DOHH2 (cell line): ENCODE measurements around the gene PIGX.

ENCODE experiments used
- H3F3A ChIP-seq: fragments of 200-600 bp; sonication (generic), shearing (Covaris generic); 2 replicates; pipeline ENCODE4 v1.6.0; 2016; ENCODE audit warnings: antibody characterized with exemption, mild to moderate bottlenecking; ENCODE audit not compliant: control insufficient read depth, insufficient read depth
- H3K27ac ChIP-seq: fragments of 200-600 bp; sonication (generic); 2 replicates; pipeline ENCODE4 v1.5.1; 2014; ENCODE audit warnings: low read depth, mild to moderate bottlenecking, low read length, moderate library complexity
- H3K27me3 ChIP-seq: fragments of 200-600 bp; sonication (generic); 2 replicates; pipeline ENCODE4 v1.6.1; 2014; ENCODE audit warnings: mild to moderate bottlenecking, low read length, mixed read lengths; ENCODE audit not compliant: control insufficient read depth
- H3K36me3 ChIP-seq: fragments of 200-600 bp; sonication (generic); 2 replicates; pipeline ENCODE4 v1.6.1; 2014; ENCODE audit warnings: mild to moderate bottlenecking, low read length, moderate library complexity, mixed read lengths; ENCODE audit not compliant: control insufficient read depth
- H3K4me1 ChIP-seq: fragments of 200-600 bp; sonication (generic); 2 replicates; pipeline ENCODE4 v1.6.1; 2014; ENCODE audit warnings: mild to moderate bottlenecking, low read length, mixed read lengths; ENCODE audit not compliant: control insufficient read depth
- H3K4me2 ChIP-seq: fragments of 200-600 bp; sonication (generic); 2 replicates; pipeline ENCODE4 v1.6.0; 2014; ENCODE audit warnings: mild to moderate bottlenecking, low read length, moderate library complexity
- H3K4me3 ChIP-seq: fragments of 200-600 bp; sonication (generic); 2 replicates; pipeline ENCODE4 v1.5.1; 2014; ENCODE audit warnings: mild to moderate bottlenecking, low read length, mixed read lengths
- H3K79me2 ChIP-seq: fragments of 200-600 bp; sonication (generic); 2 replicates; pipeline ENCODE4 v1.6.1; 2014; ENCODE audit warnings: mild to moderate bottlenecking, low read length, mixed read lengths; ENCODE audit not compliant: control insufficient read depth
- H3K9me2 ChIP-seq: fragments of 200-600 bp; sonication (generic); replicated peaks from 2 replicates; pipeline ENCODE4 v1.6.1; 2014; ENCODE audit warnings: mild to moderate bottlenecking, low read length, mixed read lengths; ENCODE audit not compliant: control insufficient read depth
- H3K9me3 ChIP-seq: fragments of 200-600 bp; sonication (generic); 2 replicates; pipeline ENCODE4 v1.6.1; 2014; ENCODE audit warnings: antibody characterized with exemption, low read length, mixed read lengths; ENCODE audit not compliant: control insufficient read depth, insufficient read depth
- H4K20me1 ChIP-seq: fragments of 200-600 bp; sonication (generic); 2 replicates; pipeline ENCODE4 v1.6.0; 2014; ENCODE audit warnings: low read depth, mild to moderate bottlenecking, antibody characterized with exemption, low read length, moderate library complexity; ENCODE audit not compliant: control insufficient read depth, insufficient read depth
- EZH2phosphoT487 ChIP-seq: fragments of 200-600 bp; sonication (generic); IDR thresholded peaks from 2 replicates; pipeline ENCODE4 v1.6.1; 2017; ENCODE audit warnings: borderline replicate concordance, mild to moderate bottlenecking, antibody characterized with exemption, low read length, moderate library complexity, mixed read lengths
- TF ChIP-seq, protein P1 (sequence below): fragments of 200-600 bp; sonication (generic); IDR thresholded peaks from one replicate; pipeline ENCODE4 v1.5.1; 2014; ENCODE audit warnings: antibody characterized with exemption, mild to moderate bottlenecking, low read depth, low read length; ENCODE audit not compliant: poor library complexity, severe bottlenecking

PIGX gene

DNA sequence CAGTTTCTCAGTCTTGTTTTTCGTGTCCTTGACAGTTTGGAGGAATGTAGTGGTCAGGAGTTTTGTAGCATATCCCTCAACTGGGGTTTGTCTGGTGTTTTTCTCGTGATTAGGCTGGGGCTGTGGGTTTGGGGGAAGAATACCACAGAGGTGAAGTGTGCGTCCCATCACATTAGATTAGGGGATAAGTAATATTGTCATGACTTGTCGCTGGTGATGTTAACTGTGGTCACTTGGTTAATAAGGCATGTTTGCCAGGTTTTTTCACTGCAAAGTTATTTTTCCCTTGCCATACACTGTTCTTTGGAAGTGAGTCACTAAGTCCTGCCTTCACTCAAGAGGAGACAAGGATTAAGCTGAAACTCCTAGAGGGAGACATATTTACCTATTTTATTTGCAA, 66.6 kb downstream of the PIGX start:
- H3K9me2 ChIP-seq = no peaks in the 10 kb centered on the region
- H3K79me2 ChIP-seq = peaks cover 95% of the 10 kb centered on the region
- no peak overlapping the region for H3K4me2 ChIP-seq
- TF ChIP-seq, protein P1, sequence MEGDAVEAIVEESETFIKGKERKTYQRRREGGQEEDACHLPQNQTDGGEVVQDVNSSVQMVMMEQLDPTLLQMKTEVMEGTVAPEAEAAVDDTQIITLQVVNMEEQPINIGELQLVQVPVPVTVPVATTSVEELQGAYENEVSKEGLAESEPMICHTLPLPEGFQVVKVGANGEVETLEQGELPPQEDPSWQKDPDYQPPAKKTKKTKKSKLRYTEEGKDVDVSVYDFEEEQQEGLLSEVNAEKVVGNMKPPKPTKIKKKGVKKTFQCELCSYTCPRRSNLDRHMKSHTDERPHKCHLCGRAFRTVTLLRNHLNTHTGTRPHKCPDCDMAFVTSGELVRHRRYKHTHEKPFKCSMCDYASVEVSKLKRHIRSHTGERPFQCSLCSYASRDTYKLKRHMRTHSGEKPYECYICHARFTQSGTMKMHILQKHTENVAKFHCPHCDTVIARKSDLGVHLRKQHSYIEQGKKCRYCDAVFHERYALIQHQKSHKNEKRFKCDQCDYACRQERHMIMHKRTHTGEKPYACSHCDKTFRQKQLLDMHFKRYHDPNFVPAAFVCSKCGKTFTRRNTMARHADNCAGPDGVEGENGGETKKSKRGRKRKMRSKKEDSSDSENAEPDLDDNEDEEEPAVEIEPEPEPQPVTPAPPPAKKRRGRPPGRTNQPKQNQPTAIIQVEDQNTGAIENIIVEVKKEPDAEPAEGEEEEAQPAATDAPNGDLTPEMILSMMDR = no peak
- no peak for TF ChIP-seq EZH2phosphoT487
- H3F3A ChIP-seq = no peaks in the 10 kb centered on the region
- H3K27me3 ChIP-seq = no peaks in the 10 kb centered on the region
- no peak overlapping the region for H3K4me3 ChIP-seq
- H3K36me3 ChIP-seq = peaks cover 57% of the 10 kb centered on the region
- no peaks in the 10 kb centered on the region for H3K4me1 ChIP-seq
- H3K9me3 ChIP-seq = 0 out of 2 replicates have a peak, but pooled peaks cover 4% of the 10 kb centered on the region
- no peak overlapping the region for H3K27ac ChIP-seq
- 0 out of 2 replicates have a peak, but pooled peaks cover 5% of the 10 kb centered on the region for H4K20me1 ChIP-seq

DNA sequence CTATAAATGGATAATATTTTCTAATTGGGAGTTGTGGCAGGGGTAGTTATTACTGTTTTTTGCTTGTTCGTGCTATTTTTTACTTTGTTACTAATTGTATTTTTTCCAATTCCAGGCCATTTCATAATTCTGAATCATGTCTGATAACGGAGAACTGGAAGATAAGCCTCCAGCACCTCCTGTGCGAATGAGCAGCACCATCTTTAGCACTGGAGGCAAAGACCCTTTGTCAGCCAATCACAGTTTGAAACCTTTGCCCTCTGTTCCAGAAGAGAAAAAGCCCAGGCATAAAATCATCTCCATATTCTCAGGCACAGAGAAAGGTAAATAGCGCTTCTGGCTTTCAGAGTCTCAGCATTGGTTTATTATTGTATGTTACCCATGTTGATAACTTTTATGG, 70.3 kb downstream of the PIGX start:
- peaks cover 87% of the 10 kb centered on the region for H3K79me2 ChIP-seq
- no peak overlapping the region for H3K4me2 ChIP-seq
- H3K27ac ChIP-seq = no peak overlapping the region
- H4K20me1 ChIP-seq = no peaks in the 10 kb centered on the region
- H3K4me1 ChIP-seq = no peaks in the 10 kb centered on the region
- 0 out of 2 replicates have a peak, but pooled peaks cover 4% of the 10 kb centered on the region for H3K9me3 ChIP-seq
- no peaks in the 10 kb centered on the region for H3F3A ChIP-seq
- H3K4me3 ChIP-seq = no peak overlapping the region
- peaks cover 70% of the 10 kb centered on the region for H3K36me3 ChIP-seq
- TF ChIP-seq EZH2phosphoT487 = no peak
- TF ChIP-seq, protein P1 = no peak
- H3K27me3 ChIP-seq = no peaks in the 10 kb centered on the region
- H3K9me2 ChIP-seq = no peaks in the 10 kb centered on the region
